Esophagus squamous epithelium (tissue), 4 donors: ENCODE results near the gene MARCHF10.

ENCODE experiments used
- CTCF ChIP-seq, 6 experiments: fragments of 450-650 bp in 4 of 6; fragments of 200-600 bp in 2 of 6; sonication (generic) in 2 of 6; IDR thresholded peaks; one replicate each; pipeline ENCODE4 v1.5.1; 2016 to 2019; ENCODE audit warnings: antibody characterized with exemption in 6 of 6, mild to moderate bottlenecking in 4 of 6, moderate library complexity in 4 of 6
- POLR2A ChIP-seq, 4 donors: fragments of 450-650 bp; IDR thresholded peaks; one replicate each; pipeline ENCODE4 v1.6.1; 2017; ENCODE audit warnings: antibody characterized with exemption in 4 of 4, mild to moderate bottlenecking in 4 of 4, moderate library complexity in 3 of 4

GRCh38 chr17:62673614-62674362, 134.3 kb downstream of the MARCHF10 start:
- TF ChIP-seq CTCF (IDR thresholded peaks at IDR 0.05), result no peak
- no peak for TF ChIP-seq POLR2A (IDR thresholded peaks at IDR 0.05)
